Measurements from ENCODE around the gene CAMK1D. TPM values are rescaled to one million over a fixed set of nuclear protein-coding genes. Genes with fewer than 3 reads are reported as not detected.

CAMK1D gene
- total and polyA plus RNA-seq, 2 of the 4 experiments (the other 2 are of a cell fraction): 5.0 to 5.3 TPM

DNA sequence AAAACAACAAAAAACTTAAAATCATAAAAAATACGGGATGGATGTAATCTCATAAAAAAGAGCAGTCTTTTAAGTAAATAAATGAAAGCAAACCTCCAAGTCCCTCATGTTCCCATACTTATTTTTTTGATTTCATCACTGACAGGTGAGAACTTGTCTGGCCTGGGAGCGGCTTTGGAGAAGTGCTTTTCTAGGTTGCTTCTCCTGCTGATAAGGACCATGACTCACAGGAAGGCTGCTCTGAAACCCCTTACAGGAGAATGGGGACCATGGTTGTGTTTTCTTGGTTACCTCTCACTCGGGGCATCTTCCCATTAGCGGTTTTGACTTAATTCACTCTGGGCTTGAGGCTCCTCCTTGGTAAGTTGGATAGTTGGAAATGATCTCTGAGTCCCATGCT lies 237.4 kb downstream of the CAMK1D start:
- Histone ChIP-seq H3K9me1 (ENCODE audit: insufficient read depth, low read length) (no peaks in the 10 kb centered on the region), H3K9ac (ENCODE audit: low read depth, low read length) (no peak overlapping the region), H2BK120ac (ENCODE audit: low read depth, low read length) (no peak overlapping the region), H3K9me3 (ENCODE audit: control insufficient read depth, insufficient read depth, low read length) (no peaks in the 10 kb centered on the region), H3K56ac (ENCODE audit: extremely low read depth, insufficient read depth, low read length) (no peak overlapping the region), H4K8ac (ENCODE audit: low read depth in 2 of 2, low read length in 2 of 2) (no peak overlapping the region), H3K14ac (replicated peaks; ENCODE audit: low read depth, low read length) (no peak overlapping the region), H4K91ac (ENCODE audit: insufficient read depth, low read depth, low read length) (no peak overlapping the region), H2BK15ac (ENCODE audit: low read depth, low read length) (no peak overlapping the region), H4K5ac (ENCODE audit: low read depth, low read length) (no peak overlapping the region), H2BK5ac (ENCODE audit: low read depth, low read length, poor library complexity, severe bottlenecking) (no peak overlapping the region), H3K27ac (ENCODE audit: insufficient read depth, low read length) (no peak overlapping the region), H2AK5ac (ENCODE audit: low read depth, low read length) (no peak overlapping the region), H3K18ac (ENCODE audit: low read depth, low read length) (no peak overlapping the region), H2AK9ac (replicated peaks; ENCODE audit: low read depth, low read length, poor library complexity) (no peak overlapping the region), H3K4me3 (ENCODE audit: insufficient read depth, low read depth, low read length) (no peak overlapping the region), H3K27me3 (ENCODE audit: control insufficient read depth, insufficient read depth, low read length) (0 out of 2 replicates have a peak, but pooled peaks cover 3% of the 10 kb centered on the region), H3K4ac (ENCODE audit: low read depth, low read length) (no peak overlapping the region), H3K23ac (ENCODE audit: low read depth, low read length) (no peak overlapping the region), H3K4me2 (ENCODE audit: low read depth, low read length) (no peak overlapping the region), H2AFZ (replicated peaks; ENCODE audit: low read length, poor library complexity) (no peak overlapping the region), H2BK20ac (ENCODE audit: low read depth, low read length) (no peak overlapping the region), H3K36me3 (ENCODE audit: control insufficient read depth, insufficient read depth, low read length) (no peaks in the 10 kb centered on the region), H4K20me1 (ENCODE audit: insufficient read depth, low read length) (no peaks in the 10 kb centered on the region), H3K4me1 (ENCODE audit: control insufficient read depth, insufficient read depth, low read length) (no peaks in the 10 kb centered on the region; the same call in 1 of the 2 replicates), H3K79me1 (ENCODE audit: low read depth in 1 of 2, low read length in 2 of 2) (no peaks in the 10 kb centered on the region)
- in situ Hi-C loops (cut with MboI; ENCODE audit: low sequenced_read_pairs) (no loop called here), intact Hi-C loops (cut with micrococcal nuclease) (no loop called here), dilution Hi-C loops (cut with HindIII; ENCODE audit: low sequenced_read_pairs, unreplicated experiment) (no loop called here)
- TF ChIP-seq CEBPB (IDR thresholded peaks at IDR 0.05; ENCODE audit: low read depth, low read length): no peak
- no peak for TF ChIP-seq CTCF (conservative IDR thresholded peaks at IDR 0.05; ENCODE audit: low read depth, low read length)
- TF ChIP-seq, protein P1, sequence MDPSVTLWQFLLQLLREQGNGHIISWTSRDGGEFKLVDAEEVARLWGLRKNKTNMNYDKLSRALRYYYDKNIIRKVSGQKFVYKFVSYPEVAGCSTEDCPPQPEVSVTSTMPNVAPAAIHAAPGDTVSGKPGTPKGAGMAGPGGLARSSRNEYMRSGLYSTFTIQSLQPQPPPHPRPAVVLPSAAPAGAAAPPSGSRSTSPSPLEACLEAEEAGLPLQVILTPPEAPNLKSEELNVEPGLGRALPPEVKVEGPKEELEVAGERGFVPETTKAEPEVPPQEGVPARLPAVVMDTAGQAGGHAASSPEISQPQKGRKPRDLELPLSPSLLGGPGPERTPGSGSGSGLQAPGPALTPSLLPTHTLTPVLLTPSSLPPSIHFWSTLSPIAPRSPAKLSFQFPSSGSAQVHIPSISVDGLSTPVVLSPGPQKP (IDR thresholded peaks at IDR 0.05; ENCODE audit: borderline replicate concordance, low read depth, low read length): no peak
- no peak for TF ChIP-seq MAFK (IDR thresholded peaks at IDR 0.05; ENCODE audit: low read depth, low read length)
- no peak for TF ChIP-seq FOS (IDR thresholded peaks at IDR 0.05; ENCODE audit: low read depth, low read length)
- TF ChIP-seq RCOR1 (IDR thresholded peaks at IDR 0.05; ENCODE audit: insufficient replicate concordance, low read length): no peak
- TF ChIP-seq, protein P2, sequence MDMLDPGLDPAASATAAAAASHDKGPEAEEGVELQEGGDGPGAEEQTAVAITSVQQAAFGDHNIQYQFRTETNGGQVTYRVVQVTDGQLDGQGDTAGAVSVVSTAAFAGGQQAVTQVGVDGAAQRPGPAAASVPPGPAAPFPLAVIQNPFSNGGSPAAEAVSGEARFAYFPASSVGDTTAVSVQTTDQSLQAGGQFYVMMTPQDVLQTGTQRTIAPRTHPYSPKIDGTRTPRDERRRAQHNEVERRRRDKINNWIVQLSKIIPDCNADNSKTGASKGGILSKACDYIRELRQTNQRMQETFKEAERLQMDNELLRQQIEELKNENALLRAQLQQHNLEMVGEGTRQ (IDR thresholded peaks at IDR 0.05; ENCODE audit: low read depth, low read length): no peak
- TF ChIP-seq RFX5 (IDR thresholded peaks at IDR 0.05; ENCODE audit: low read depth, low read length): no peak
- BruUV-seq (replicated peaks): no TSS peak
- no peak for DNase-seq
- CTCF ChIA-PET: no interaction called here
- POLR2A ChIA-PET (ENCODE audit: unreplicated experiment): no interaction called here
- 90% methylated on average over 2 of the region's 4 CpGs; no CpG with 5 or more reads in 1 of the 2 experiments for WGBS, 2 experiments (ENCODE audit: extremely low coverage in 2 of 2, insufficient read length in 1 of 2)
- no peak for ATAC-seq (ENCODE audit: low read depth)

Data from IMR-90 (cell line).